HTR-8/SVneo (cell line): ENCODE results near the gene SPACA7.

ENCODE experiments used
- DNase-seq: peaks from one replicate; pipeline ENCODE4 v3.0.0; 2011; ENCODE audit warnings: low spot score, mixed read lengths; ENCODE audit not compliant: insufficient read length
- FAIRE-seq: peaks from 2 replicates; lab custom pipeline; 2011; peaks lifted over from hg19 to GRCh38; lab: Jason Lieb, UNC

SPACA7 gene

DNA sequence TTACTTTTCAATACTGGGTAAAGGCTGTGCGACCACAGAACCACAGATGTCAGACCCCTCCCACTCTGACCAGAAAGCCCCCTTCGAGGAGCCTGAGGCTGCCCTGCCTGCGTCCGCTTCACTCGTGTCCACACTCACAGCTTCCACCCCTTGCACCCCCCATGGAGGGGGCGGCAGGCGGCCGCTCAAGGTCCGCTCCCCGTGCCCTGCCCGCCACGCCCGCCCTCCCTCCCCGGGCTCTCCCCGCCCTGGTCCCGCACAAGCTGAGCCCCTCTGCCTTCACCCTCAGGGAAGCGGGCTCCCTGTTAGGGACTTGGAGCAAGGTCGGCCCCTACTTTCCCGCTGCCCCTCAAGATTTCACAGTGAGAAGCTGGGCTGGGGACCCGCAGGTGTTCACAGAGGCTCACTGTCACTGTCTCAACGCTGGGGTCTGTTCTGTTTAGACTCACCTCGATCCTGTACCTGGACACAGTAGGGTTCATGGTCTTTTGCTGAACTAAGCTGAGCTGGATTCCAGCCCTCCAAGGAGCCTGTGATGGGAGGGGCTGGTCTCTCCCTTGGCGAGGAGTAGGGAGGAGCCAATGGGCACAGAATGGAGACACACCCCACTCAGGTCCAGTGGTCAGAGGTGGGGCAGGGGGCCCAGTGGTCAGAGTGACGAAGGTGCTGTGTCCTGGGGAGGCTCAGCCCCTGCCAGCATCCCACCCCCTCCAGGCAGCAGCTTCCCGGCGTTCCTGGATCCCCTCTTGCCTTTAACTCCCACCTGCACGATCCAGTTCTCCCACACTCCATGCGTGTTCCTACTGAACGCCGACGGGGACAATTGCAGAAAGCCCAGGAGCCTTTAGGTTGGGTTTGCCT, 69.5 kb downstream of the SPACA7 start:
- DNase-seq (no peak), FAIRE-seq (no peak)

DNA sequence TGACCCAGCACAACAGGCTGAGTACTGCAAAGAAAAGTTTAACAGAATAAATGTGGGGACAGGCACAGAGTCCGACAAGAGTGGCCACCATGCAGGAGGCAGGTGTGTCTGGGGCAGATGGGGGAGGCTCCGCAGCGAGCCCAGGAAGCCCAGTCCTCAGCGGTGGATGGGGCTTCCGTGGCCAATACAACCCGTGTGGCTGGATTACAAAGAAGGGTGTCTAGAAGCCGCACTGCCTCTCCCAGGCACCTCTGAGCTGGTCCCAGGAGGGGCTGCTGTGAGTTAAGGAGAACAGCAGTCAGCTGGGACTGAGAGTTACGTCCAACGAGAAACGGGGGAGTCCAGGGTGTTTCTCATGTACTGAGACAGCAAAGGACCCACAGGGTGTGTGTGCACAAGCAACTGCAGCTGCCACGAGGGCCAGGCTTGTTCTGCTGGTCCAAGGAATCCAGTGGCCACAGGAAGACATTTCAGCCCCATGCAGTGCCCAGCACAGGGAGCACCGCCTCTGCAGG, 70.2 kb downstream of the SPACA7 start:
- no peak for DNase-seq

DNA sequence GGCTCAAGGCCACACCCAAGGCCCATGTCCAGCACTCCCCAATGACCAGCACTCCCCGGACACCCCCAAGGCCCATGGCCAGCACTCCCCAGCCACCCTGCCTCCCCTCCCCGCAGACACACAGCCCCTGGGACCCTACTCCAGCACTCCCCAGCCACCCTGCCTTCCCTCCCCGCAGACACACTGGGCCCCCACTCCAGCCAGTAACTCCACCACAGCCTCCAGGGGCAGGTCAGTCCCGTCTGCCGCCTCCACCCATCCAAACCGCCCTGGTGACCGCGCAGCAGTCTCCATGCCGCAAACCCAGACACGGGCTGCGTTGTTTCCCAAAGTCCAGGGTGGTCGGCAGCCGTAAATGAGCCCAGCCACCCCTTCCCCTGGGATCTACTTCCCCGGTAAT, 70.7 kb downstream of the SPACA7 start:
- FAIRE-seq, result no peak
- DNase-seq, result no peak

More for the DNA sequence above, 70.2 kb downstream of the SPACA7 start:
- FAIRE-seq, result no peak

DNA sequence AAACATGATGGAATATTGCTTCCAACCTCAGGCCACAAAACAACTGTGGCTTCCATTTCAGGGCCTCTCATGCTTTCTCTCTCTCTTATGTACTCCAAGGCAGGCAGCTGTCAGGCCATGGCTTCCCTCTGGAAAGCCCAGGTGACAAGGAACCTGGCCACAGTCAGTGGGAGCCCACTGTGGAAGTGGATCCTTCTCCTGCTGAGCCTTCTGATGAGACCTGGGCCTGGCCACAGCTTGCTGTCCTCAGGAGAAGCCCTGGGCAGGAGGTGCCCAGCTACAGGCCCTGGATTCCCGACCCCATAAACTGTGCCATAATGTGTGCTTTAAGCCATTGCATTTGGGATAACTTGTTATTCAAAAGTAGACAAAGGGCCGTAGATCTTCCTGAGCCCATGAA, 71.2 kb downstream of the SPACA7 start:
- no peak for FAIRE-seq
- DNase-seq, result no peak

DNA sequence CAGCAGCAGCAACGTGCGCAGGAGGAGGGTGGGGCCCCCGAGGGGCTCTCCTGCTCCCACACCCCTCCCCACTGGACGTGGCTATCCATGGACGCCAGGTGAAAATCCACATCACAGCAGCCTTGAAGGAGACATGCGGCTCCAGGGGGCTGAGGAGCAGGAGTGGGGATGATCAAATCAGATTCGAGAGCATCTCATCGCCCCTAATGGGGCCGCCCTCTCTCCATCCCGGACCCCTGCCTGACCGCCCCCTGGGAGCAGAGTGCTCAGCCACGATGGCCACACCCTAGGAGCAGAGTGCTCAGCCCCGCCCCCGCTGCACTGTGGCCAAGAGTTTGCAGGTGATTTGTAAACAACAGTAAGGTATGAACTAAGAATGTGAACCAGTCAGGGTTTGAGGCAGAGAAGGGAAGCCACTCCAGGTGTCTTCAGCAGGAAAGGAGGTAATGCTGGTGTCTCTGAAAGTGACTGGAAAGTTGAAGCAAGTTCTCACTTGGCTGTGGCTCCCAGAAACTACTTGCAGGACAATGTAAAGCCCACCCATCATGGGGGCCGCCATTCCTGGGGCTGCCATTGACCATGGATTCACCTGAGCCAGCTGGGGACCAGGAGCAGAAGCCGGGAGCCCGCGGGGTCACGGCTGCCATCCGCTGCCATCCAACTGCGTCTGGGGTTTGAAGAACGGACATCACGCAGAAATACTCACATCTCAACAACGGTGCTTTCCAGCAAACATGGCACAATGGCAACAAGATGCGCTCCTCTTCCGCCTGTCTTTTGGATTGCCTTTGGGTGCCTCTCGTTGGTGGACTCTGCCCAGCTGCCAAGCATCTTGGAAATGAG, 71.8 kb downstream of the SPACA7 start:
- FAIRE-seq (no peak), DNase-seq (no peak)

DNA sequence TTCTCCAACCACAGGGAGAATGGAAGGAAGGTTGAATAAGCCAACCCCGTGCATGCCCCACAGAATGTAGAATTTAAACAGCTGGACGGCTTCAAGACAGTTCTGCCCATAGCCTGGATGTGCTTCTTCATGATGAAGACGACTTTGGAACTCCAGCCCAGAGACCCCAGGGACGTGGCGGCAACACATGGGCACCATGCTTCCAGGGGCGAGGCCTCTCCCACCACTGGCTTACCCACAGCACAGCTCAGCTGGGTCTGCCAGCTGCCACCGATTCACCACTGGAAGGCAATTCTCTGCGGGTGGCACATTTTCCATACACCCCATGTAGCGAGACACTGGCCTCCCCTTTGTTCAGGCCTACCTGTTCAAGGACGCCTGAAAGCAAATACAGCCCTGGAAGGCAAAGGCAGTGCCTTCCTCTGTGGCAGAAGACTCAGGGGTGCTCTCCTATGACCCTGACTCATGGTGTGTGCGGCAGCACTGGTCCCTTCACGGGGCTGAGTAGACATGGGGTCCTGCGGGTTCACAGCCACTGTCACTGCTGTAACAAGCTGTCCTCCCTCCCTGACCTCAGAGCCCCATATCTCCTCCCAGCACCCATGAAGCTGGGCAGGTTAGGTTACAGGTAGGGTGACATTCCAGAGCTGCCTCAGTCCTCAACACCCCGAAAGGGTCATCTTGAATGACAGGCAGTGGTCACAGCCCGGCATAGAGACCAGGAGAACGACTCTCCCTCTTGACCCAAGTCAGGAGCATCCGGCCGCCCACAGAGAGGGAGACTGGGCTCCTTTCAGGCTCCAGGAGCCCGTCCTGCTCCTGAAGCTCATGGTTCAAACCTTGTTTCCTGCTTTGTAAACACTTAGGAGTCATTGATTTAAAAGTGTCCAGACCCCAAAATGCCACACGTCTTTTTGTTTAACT, 72.7 kb downstream of the SPACA7 start:
- no peak for FAIRE-seq
- no peak for DNase-seq

DNA sequence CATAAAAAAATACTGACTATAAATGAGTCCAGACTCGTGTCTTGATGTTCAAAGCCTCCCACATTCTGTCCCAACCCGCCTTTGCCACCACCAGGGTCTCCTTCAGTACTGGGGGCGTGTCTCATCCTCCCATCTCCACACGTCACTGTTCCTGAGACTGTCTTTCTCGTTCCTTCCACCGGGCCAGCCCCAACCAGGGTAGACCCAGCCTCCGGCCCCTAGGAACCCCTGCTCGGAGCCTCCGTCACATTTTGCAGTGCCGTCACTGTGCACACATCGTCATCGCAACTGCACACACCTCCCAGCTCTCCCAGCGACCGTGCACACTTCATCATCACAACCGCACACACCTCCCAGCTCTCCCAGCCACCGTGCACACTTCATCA, 73.4 kb downstream of the SPACA7 start:
- no peak for FAIRE-seq
- DNase-seq, result no peak

DNA sequence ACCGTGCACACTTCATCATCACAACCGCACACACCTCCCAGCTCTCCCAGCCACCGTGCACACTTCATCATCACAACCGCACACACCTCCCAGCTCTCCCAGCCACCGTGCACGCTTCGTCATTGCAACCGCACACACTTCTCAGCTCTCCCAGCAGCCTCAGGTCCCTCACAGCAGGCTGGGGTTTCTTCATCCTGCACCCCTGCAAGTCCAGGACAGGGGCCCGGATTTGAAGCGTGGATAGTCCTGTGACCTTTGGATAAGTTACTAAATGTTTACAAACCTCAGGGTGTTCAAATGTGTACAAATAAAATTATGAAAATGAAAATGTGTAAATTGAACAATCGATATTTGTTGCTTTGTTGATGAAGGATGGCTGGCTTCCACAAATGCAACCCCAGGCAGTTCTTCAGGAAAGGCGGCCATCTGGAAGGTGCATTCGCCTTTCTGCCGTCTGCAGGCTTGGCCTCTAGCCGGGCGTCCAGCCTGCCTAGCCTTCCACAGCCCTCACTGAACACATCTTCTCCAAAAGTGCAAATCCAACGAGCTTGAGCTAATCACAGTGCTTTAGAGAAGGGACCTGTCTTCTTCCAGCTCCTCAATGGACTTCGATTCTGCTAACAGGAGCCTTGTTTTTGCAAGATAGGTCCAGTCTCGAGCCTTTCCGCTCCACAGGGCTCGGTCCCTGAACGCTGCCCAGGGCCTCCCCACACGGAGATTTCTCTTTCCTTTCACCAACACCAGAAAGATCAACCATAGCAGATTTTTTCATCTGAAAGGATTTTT, 74.2 kb downstream of the SPACA7 start:
- no peak for FAIRE-seq
- DNase-seq, result no peak

DNA sequence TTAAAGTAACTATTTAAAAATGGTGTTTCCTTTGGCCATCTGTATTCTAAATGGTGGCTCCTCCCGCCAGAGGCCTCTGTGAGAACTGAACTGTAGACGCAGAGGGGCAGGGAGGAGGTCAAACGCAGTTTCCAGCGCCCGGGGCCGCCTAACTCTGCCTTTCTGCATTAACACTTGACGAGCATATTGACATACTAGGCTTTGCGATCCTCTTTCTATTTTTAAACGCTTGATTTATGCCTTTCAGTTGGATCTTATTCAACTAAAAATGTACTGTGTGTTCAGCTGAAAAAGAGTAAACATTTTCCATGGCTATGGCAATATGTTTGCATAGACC, 74.7 kb downstream of the SPACA7 start:
- no peak for DNase-seq
- FAIRE-seq, result no peak

DNA sequence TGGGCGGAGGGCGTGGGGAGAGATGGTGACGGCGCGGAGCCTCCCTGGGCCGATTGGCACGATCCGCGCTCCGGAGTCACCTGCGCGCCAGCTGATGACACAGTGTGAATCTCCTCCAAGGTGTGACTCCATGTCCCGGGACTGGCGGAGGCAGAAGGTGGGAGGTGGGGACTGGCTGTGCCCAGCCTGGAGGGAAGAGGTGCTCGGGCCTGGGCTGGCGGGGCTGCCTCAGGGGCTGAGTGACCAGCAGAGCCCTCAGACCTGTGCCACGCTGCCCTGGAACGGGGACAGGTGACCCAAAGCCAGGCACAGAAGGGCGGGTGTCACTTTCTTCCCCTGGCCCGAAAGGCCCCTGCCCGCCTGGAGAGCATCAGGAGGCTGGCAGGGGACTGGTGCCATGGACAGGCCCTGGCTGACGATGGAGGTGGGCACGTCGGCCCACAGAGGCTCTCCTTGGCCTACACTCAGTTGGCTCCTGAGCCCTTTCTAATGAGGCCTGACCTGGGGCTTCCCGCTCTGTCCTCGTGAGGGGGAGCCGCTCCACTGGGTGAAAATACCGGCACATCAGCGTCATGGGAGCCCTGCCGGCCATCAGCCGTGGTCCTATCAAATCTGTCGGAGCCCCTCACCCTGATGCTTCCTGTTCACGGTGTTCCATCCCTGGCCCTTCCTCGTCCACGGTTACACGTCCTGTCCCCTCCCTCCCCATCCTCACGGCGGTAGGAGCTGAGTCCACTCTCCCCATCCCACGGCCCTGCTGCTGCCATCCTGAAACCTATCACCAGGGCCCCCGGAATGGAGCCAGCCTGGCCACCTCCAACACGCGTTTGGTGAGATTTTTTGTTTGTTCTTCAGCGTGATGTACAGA, 75.6 kb downstream of the SPACA7 start:
- no peak for DNase-seq

DNA sequence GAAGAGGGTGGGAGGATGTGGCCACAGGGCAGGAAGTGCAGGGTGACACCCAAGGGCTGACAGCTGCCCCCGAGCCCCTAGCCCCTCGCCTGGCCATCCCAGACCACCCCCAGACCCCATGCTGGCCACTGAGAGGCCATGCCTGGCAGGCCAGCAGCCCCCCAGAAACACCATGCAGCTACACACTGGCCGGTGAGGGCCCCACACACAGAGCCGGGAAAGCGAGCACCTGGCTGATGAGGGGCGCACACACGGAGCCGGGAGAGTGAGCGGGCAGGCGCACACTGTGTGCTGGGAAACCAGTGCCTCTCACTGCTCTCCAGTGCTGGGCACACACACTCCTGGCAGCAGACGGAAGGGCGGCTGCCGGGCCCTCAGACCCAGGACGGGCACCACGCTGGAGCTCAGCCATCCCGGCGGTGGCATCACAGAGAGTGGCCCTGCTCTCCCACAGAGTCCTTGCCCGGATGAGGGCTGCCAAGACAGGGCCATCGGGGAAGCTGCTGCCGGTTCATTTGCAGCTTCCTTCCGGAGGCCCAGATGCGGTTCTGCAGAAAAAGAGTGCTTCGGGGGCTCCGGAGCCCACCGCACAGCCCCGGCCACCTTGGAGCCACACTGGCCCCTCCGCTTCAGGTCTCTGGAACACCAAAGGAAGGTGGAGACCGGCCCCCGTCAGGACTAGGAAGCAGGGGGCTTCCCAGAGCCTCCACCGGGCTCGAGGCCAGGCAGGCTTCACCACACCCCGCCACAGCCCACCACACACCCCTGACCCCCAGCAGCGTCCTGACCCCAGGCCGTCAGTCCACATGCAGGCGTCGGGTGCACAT, 76.4 kb downstream of the SPACA7 start:
- FAIRE-seq, result no peak

More for the DNA sequence above, 75.6 kb downstream of the SPACA7 start:
- no peak for FAIRE-seq

DNA sequence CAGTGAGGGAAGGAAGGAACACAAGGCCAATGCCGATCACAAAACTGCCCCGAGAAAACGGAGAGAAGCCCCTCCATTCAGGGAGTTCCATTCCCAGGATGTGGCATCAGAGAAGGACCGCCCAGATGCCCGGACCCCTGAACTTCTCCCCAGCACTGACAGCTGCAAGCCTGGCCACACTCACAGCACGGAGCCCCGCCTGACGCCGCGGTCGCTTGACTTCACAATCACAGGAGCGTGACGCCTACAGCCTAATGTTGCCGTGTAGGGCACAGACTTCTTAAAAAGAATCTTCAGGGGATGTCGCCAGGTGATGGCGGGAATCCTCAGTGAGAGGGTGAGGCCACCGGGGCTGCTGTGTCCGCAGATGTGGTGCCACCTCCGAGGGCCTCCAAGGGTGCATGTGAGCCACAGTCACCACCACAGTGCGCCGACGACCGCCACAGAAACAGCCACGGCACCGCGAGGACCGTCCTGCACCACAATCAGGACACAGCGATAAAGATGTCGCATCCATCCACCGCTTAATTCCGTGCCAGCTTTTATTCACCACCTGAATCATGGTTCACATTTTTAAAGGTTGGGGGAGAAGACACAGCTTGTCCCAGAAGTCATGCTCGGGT, 77.2 kb downstream of the SPACA7 start:
- DNase-seq, result no peak
- no peak for FAIRE-seq

More for the DNA sequence above, 76.4 kb downstream of the SPACA7 start:
- no peak for DNase-seq

DNA sequence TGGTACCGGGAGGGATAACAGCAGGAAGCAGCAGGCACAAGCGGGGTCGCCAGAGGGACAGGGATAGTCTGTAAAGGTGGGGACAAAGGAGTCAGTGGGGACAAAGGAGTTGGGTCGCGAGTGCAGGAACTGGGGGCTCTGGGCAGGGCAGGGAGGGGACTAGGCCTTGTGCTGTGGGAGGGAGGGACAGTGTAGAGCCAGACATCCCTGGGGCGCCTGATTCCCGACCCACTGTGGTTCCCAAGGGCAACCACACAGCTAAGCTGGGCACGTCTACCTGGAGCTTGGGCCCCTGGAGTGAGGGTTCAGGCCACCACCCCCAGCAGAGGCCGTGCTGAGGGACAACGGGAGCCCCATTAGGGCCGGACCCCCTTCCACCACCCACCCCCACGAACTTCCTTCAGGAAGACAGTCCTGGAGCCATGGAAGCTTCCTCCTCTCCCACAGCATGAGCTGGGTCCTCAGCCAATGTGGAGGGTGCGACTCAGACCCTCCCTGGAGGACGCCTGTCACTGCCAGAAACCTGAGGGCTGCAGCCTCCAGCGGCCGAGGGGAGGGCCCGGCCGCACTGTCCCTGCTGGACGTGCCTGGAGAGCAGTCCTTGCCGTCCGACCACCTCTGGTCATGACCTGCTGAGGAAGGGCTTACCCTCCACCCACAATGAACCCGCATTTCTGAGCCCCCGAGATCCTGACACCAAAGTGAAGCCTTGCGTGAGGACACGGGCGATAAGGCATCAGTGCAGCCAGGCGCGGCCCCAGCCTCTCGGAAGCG, 77.9 kb downstream of the SPACA7 start:
- FAIRE-seq (no peak), DNase-seq (no peak)

DNA sequence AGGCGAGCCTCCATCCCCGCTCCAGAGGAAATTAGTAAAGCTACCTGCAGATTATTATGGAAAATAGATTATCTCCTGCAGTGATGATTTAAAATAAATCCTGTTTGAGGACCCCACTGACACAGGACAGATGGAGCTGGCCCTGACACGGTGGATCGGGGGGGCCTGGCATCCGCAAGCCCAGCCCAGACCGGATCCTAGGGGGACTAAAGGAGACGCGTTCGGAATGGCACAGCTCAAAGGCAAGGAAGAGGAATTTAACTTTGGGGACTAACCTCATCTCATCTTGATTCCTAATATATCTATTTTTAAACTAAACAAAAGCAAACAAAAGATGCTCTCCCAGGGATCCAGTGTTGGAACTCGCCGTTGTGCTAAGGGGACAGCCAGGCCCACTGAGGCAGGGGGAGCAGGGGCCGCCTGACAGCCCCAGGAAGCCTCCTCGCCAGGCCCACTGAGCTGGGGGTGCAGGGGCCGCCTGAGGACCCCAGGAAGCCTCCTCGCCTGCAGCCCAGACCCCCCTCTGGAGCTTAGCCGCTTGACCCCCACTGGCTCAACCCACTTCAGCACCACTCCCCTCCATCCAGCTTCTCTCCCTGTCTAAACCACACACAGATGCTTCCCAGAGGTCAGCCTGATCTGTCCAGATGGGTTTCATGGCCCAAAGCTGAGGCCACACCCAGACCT, 78.6 kb downstream of the SPACA7 start:
- no peak for FAIRE-seq
- no peak for DNase-seq

DNA sequence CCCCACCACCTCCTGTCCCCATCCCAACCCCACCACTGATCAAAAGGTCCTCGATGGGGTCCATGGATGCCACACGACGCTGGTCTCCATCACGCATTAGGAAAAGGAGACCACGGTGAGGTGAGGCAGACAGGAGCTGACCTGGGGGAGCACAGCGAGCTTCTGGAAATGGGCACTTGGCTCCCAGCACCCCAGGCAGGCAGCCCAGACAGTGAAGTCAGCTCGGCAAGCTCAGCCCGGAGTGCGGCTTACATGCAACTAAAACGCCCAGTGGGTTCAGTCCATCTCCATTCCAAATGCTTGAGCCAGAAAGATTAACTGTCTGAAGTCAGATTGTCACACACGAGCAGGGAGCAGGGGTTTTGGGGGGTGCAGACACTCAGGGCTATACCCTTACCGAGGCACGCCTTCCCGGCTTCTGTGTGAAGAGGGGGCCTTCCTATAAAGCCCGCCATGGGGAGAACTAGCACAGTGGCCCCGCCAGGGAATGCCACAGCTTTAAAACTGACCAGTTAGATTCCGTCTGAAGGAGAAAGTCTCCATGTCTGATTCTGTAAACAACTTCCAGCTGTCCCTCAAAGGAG, 79.4 kb downstream of the SPACA7 start:
- FAIRE-seq (no peak), DNase-seq (no peak)
